Measurements from ENCODE around the gene NLN.

- TF ChIP-seq CTCF (IDR thresholded peaks at IDR 0.05; ENCODE audit: low read depth, low read length, poor library complexity, severe bottlenecking): no peak
- TF ChIP-seq EZH2phosphoT487 (IDR thresholded peaks at IDR 0.05; ENCODE audit: borderline replicate concordance, low read length): no peak
These were observed 140.4 kb downstream of the NLN start for GRCh38 chr5:65862384-65862783.

Measured in DOHH2 (cell line).